ENCODE measurements around the gene ALDH1L1.

DNA sequence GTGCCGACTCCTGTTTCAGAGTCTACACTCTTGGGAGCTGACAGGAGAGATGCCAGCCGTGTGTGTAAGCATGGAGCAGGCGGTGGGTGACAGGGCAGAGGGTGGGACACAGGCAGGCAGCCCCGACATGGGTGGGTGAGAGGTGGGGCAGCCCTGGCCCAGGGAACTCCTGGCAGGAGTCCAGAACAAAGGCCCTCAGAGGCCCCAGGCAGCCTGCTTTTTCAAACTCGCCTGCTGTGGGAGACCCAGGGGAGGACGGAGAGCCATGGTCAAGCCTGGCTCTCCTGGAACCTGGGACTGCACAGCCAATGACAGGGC, 67.2 kb downstream of the ALDH1L1 start:
- no peak for TF ChIP-seq POLR2AphosphoS5 (IDR thresholded peaks at IDR 0.05; ENCODE audit: low read depth, low read length)
- TF ChIP-seq, protein P1, sequence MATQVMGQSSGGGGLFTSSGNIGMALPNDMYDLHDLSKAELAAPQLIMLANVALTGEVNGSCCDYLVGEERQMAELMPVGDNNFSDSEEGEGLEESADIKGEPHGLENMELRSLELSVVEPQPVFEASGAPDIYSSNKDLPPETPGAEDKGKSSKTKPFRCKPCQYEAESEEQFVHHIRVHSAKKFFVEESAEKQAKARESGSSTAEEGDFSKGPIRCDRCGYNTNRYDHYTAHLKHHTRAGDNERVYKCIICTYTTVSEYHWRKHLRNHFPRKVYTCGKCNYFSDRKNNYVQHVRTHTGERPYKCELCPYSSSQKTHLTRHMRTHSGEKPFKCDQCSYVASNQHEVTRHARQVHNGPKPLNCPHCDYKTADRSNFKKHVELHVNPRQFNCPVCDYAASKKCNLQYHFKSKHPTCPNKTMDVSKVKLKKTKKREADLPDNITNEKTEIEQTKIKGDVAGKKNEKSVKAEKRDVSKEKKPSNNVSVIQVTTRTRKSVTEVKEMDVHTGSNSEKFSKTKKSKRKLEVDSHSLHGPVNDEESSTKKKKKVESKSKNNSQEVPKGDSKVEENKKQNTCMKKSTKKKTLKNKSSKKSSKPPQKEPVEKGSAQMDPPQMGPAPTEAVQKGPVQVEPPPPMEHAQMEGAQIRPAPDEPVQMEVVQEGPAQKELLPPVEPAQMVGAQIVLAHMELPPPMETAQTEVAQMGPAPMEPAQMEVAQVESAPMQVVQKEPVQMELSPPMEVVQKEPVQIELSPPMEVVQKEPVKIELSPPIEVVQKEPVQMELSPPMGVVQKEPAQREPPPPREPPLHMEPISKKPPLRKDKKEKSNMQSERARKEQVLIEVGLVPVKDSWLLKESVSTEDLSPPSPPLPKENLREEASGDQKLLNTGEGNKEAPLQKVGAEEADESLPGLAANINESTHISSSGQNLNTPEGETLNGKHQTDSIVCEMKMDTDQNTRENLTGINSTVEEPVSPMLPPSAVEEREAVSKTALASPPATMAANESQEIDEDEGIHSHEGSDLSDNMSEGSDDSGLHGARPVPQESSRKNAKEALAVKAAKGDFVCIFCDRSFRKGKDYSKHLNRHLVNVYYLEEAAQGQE (IDR thresholded peaks at IDR 0.05; ENCODE audit: insufficient read depth in 1 of 2, low read depth in 2 of 2, low read length in 1 of 2) = no peak
- TF ChIP-seq, protein P2, sequence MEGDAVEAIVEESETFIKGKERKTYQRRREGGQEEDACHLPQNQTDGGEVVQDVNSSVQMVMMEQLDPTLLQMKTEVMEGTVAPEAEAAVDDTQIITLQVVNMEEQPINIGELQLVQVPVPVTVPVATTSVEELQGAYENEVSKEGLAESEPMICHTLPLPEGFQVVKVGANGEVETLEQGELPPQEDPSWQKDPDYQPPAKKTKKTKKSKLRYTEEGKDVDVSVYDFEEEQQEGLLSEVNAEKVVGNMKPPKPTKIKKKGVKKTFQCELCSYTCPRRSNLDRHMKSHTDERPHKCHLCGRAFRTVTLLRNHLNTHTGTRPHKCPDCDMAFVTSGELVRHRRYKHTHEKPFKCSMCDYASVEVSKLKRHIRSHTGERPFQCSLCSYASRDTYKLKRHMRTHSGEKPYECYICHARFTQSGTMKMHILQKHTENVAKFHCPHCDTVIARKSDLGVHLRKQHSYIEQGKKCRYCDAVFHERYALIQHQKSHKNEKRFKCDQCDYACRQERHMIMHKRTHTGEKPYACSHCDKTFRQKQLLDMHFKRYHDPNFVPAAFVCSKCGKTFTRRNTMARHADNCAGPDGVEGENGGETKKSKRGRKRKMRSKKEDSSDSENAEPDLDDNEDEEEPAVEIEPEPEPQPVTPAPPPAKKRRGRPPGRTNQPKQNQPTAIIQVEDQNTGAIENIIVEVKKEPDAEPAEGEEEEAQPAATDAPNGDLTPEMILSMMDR (IDR thresholded peaks at IDR 0.05) = no peak
